NOMO-1 treated with dmso at 0.1 percent for 144 hours (cell line): ENCODE measurements around the gene COL8A2.
A peak's percentile ranks its signal among the peaks of the same experiment; 100 is the strongest.
"Not testable (repeated sequence)": the region's sequence is repeated elsewhere in the genome, so short reads cannot be mapped to it uniquely, and the experiment has no call there.

Experiments
- DNase-seq: peaks from one replicate; lab custom pipeline; 2025; ENCODE audit not compliant: unreplicated experiment; lab: John Stamatoyannopoulos, UW

COL8A2 gene

GRCh38 chr1:36125129-36125991 is at the start of gene COL8A2:
TSS of gene COL8A2 (minus strand) at chr1:36125222. CDS start at chr1:36100242, 24,980 bp downstream.
- DNase-seq = no peak

- DNase-seq = no peak
Observed at GRCh38 chr1:36174713-36175112, 49.7 kb upstream of the COL8A2 start.

- no peak for DNase-seq
Observed at GRCh38 chr1:36172983-36173382, 48.0 kb upstream of the COL8A2 start.

GRCh38 chr1:36172017-36172747 is 47.2 kb upstream of the COL8A2 start:
- no peak for DNase-seq

GRCh38 chr1:36170643-36171412 is 45.8 kb upstream of the COL8A2 start:
- DNase-seq = no peak

GRCh38 chr1:36168514-36168913 is 43.5 kb upstream of the COL8A2 start:
- DNase-seq = no peak

GRCh38 chr1:36166938-36167905 is 42.2 kb upstream of the COL8A2 start:
- no peak for DNase-seq

DNA sequence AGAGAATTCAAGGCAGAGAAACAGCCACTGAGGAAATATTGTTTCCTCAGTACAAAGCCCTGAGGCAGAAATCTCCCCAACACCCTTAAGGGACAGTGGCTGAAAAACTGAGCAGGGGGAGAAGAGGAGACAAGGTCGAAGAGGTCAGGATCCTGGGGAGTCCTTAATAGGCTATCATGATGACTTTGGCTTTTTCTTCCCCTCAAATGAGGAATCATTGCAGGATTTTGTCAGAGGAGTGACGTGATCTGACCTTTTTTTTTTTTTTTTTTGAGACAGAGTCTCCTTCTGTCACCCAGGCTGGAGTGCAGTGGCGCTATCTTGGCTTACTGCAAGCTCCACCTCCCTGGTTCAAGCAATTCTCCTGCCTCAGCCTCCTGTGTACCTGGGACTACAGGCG is 41.1 kb upstream of the COL8A2 start:
- no peak for DNase-seq

- DNase-seq = no peak
Observed at GRCh38 chr1:36165145-36165544, 40.1 kb upstream of the COL8A2 start.

GRCh38 chr1:36164361-36164760 is 39.3 kb upstream of the COL8A2 start:
- no peak for DNase-seq

- no peak for DNase-seq
Observed at GRCh38 chr1:36163426-36163825, 38.4 kb upstream of the COL8A2 start.

GRCh38 chr1:36162680-36163239 is 37.7 kb upstream of the COL8A2 start:
- DNase-seq = no peak

GRCh38 chr1:36161641-36162531 is 36.9 kb upstream of the COL8A2 start:
- peak; percentile 73 for DNase-seq

DNA sequence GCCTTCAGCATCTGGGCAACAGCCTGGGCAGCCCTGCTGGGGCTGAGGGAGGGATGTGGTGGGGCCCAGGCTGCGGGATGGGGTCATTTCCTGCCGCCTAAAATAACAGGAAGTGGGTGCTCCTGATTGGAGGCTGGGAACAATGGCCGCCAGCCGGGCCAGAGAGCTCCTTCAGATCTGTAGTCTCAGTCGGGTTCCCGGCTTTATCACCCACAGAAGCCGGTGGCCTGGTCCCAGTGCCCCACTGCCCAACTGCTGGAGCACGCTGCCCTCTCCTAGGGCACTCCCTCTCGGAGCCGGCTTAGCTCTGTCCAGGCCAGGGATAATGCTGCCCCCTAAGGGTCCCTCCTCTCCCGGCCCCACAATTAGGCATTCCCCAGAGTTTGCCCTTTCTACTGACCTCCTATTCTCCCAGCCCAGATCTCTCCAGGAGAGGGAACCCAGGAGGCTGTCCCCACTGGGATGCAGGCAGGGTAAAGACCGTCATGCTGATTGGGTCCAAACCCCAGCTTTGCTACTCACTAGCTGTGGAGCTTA is 36.0 kb upstream of the COL8A2 start:
- peak; percentile 87 for DNase-seq

GRCh38 chr1:36160388-36160948 is 35.4 kb upstream of the COL8A2 start:
- DNase-seq = no peak

- no peak for DNase-seq
Observed at GRCh38 chr1:36159614-36160387, 34.8 kb upstream of the COL8A2 start.

GRCh38 chr1:36158827-36159252 is 33.8 kb upstream of the COL8A2 start:
- not testable (repeated sequence) for DNase-seq
